RWPE1 (cell line): ENCODE data around the gene RAPGEF5.
"Not testable (repeated sequence)": the region's sequence is repeated elsewhere in the genome, so short reads cannot be mapped to it uniquely, and the experiment has no call there.

Source experiments
- CTCF ChIA-PET: fragments of 350-600 bp; sonication (Branson Sonifier 250); formaldehyde crosslinking; extraction: SDS; loops from one replicate; lab custom pipeline; 2021; lab: Yijun Ruan, JAX
- POLR2A ChIA-PET: fragments of 400-600 bp; formaldehyde crosslinking; extraction: SDS; loops from one replicate; lab custom pipeline; 2020; ENCODE audit warnings: antibody characterized with exemption; ENCODE audit not compliant: low non-redundant PET; lab: Yijun Ruan, JAX
- DNase-seq: peaks from one replicate; pipeline ENCODE4 v3.0.0; 2012; ENCODE audit warnings: low spot score
- H3K27ac ChIP-seq: fragments of 450-650 bp; 2 replicates; pipeline ENCODE4 v1.5.1; 2017
- TF ChIP-seq, protein P1 (sequence below): fragments of 450-650 bp; conservative IDR thresholded peaks from 2 replicates; pipeline ENCODE4 v1.5.1; 2017; ENCODE audit warnings: low read depth, mild to moderate bottlenecking

Gene RAPGEF5

DNA sequence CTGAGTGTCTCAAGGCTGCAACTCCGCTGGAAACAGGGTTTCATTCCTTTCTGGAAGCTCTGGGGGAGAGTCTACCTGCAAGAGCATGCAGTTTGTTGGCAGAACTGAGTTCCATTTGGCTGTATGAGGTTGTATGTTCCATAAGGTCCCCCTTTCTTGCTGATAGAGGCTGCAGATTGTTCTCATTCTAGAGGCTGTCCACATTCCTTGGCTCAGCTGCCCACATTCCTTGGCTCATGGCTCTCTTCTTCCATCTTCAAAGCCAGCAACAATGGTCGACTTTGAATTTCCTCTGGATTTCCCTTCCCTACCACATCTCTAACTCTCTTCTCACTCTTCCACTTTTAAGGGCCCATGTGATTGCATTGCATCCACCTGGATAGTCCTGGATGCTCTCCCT lies 264.0 kb downstream of the RAPGEF5 start:
- POLR2A ChIA-PET = no interaction called here
- CTCF ChIA-PET = interaction anchor here (0.9 to 1.7 kb wide), 2 partner anchors 9 to 11 kb away, joined by 3 to 9 read pairs; no protein-coding TSS in a partner anchor
- no peak for DNase-seq
- no peak overlapping the region for H3K27ac ChIP-seq
- TF ChIP-seq, protein P1, sequence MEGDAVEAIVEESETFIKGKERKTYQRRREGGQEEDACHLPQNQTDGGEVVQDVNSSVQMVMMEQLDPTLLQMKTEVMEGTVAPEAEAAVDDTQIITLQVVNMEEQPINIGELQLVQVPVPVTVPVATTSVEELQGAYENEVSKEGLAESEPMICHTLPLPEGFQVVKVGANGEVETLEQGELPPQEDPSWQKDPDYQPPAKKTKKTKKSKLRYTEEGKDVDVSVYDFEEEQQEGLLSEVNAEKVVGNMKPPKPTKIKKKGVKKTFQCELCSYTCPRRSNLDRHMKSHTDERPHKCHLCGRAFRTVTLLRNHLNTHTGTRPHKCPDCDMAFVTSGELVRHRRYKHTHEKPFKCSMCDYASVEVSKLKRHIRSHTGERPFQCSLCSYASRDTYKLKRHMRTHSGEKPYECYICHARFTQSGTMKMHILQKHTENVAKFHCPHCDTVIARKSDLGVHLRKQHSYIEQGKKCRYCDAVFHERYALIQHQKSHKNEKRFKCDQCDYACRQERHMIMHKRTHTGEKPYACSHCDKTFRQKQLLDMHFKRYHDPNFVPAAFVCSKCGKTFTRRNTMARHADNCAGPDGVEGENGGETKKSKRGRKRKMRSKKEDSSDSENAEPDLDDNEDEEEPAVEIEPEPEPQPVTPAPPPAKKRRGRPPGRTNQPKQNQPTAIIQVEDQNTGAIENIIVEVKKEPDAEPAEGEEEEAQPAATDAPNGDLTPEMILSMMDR = no peak

DNA sequence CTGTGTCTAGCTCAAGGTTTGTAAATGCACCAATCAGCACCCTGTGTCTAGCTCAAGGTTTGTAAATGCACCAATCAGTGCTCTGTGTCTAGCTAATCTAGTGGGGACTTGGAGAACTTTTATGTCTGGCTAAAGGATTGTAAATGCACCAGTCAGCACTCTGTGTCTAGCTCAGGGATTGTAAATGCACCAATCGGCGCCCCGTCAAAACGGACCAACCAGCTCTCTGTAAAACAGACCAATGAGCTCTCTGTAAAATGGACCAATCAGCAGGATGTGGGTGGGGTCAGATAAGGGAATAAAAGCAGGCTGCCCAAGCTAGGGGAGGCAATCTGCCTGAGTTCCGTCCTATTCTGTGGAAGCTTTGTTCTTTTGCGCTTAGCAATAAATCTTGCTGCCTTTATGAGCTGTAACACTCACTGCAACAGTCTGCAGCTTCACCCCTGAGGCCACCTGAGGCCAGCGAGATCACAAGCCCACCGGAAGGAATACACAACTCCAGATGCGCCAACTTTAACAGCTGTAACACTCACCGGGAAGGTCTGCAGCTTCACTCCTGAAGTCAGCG lies 265.9 kb downstream of the RAPGEF5 start:
- H3K27ac ChIP-seq, CTCF ChIA-PET, POLR2A ChIA-PET, DNase-seq: not testable (repeated sequence)

DNA sequence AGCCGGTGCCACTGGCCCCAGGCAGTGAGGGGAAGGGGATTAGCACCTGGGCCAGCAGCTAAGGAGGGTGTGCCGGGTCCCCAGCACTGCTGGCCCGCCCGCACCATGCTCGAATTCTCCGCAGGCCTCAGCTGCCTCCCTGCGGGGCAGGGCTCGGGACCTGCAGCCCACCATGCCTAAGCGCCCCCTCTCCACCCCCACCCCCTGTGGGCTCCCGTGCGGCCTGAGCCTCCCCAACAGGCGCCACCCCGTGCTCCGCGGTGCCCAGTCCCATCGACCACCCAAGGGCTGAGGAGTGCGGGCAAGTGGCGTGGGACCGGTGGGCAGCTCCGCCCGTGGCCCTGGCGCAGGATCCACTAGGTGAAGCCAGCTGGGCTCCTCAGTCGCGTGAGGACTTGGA lies 266.4 kb downstream of the RAPGEF5 start:
- ChIA-PET CTCF (no interaction called here), POLR2A (no interaction called here)
- H3K27ac ChIP-seq = no peak overlapping the region
- TF ChIP-seq, protein P1 = no peak
- DNase-seq = no peak

DNA sequence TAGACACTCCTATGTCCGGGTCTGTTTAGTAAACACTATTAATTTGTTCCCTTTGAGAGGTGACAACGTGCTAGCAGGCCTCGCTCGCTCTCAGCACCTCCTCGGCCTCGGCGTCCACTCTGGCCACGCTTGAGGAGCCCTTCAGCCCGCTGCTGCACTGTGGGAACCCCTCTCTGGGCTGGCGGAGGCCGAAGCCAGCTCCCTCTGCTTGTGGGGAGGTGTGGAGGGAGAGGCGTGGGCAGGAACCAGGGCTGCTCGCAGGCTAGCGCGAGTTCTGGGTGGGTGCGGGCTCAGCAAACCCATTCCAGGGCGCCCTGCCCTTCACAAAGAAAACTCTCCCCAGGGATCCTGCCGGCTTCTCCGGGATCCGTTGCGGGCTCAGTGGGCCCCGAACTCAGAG lies 266.8 kb downstream of the RAPGEF5 start:
- TF ChIP-seq, protein P1 = no peak
- CTCF ChIA-PET = no interaction called here
- POLR2A ChIA-PET = no interaction called here
- DNase-seq = no peak
- no peak overlapping the region for H3K27ac ChIP-seq

DNA sequence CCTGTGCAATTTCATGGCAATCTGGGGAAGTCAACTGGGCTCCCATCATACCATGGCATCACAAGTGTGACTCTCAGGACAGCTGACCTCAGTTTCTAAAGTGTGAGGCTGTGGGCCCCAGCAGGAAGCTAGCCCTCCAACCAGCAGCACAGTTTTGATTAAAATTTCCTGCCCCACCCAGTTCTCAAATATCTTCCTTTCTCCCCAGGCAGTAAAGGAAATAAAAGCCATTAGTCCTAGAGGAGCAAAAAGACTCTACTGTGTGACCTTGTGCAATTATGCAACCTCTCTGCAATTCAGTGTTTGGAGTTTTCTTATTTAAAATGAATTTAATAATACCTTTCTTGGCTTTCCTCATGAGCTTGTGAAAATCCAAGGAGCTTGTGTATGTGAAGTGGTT lies 268.1 kb downstream of the RAPGEF5 start:
- CTCF ChIA-PET = interaction anchor here (0.6 kb wide), 2 partner anchors 13 to 1374 kb away, joined by 3 to 4 read pairs; no protein-coding TSS in a partner anchor
- TF ChIP-seq, protein P1 = no peak

DNA sequence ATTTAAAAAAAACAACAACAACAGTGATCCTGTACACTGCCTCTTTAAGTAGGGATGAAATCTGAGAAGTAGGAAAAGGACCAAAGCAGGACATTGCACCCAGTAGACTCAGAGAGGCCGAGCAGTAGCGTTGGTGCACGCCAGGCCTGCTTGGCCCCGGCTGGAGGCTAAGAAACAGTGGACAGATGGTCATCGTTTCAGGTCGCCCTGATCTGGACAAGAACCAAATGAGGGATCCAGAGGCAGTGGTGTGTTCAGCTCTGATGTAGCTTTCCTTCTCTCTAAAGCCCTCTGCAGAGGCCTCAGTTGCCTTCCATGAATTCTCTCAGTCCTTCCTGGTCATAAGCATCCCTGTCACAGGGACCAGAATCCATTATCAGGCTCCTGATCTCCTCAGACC lies 269.1 kb downstream of the RAPGEF5 start:
- ChIA-PET POLR2A (no interaction called here), CTCF (interaction anchor here (0.7 kb wide), 1 partner anchor 773 kb away, joined by 3 read pairs; no protein-coding TSS in a partner anchor)
- TF ChIP-seq, protein P1 = no peak
- DNase-seq = no peak
- no peak overlapping the region for H3K27ac ChIP-seq

More for the DNA sequence above, 268.1 kb downstream of the RAPGEF5 start:
- H3K27ac ChIP-seq = no peak overlapping the region
- DNase-seq = no peak
- POLR2A ChIA-PET = no interaction called here

DNA sequence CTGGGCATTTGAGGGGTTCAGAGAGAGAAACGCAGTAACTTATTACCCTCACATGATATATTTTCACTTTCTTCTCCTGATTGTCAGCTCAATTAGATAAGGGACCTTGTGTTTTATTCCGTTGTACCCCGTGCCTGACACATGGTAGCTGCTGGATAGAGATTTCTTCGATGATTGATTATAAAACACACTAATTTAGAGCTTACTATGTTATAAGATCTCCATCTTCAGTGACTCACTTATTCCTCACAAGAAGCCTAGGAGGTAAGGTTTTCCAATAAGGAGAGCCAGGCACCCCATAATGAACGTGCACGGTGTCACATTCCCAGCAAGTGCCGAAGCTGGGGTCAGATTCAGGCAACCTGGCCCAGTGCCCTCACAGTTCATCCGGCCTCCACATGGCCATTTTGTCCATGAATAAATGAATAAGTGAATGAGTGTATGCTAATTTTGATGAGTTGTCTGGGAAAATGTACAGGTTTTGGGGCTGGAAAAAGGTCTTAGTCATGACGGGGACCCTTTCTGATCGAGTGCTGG lies 273.2 kb downstream of the RAPGEF5 start:
- H3K27ac ChIP-seq = peak overlapping the region; percentile 69
- TF ChIP-seq, protein P1 = no peak
- peak; percentile 8 for DNase-seq
- POLR2A ChIA-PET = no interaction called here
- CTCF ChIA-PET = interaction anchor here (0.6 to 1.4 kb wide), 16 partner anchors 9 to 830 kb away, joined by 3 to 9 read pairs (median 3); no protein-coding TSS in a partner anchor
